NCI-H187 (cell line): ENCODE data around the gene PGM2L1.
"Not testable (repeated sequence)": the region's sequence is repeated elsewhere in the genome, so short reads cannot be mapped to it uniquely, and the experiment has no call there.

Experiments used
- DNase-seq, 2 experiments: peaks; one replicate each; lab custom pipeline; 2025; lab: John Stamatoyannopoulos, UW

PGM2L1 gene

DNA sequence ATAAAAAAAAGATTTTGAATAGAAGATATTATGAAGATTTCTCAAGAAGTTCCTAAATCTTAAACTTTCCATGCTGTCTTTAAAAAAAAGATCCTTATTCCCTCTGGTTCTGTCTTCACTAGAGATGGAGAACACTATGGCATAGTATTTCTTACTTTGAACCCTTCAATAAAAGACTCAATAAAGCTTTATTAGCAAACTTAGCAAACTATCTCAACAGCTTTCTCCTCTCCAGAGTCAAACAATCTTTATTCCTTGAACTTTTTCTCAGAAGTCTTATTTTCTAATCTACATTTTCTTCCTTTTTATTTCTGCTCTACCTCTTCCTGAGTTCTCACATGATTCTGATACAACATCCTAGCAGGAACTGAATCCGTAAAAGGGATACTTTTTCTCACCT is 65.0 kb downstream of the PGM2L1 start:
- no peak for DNase-seq

DNA sequence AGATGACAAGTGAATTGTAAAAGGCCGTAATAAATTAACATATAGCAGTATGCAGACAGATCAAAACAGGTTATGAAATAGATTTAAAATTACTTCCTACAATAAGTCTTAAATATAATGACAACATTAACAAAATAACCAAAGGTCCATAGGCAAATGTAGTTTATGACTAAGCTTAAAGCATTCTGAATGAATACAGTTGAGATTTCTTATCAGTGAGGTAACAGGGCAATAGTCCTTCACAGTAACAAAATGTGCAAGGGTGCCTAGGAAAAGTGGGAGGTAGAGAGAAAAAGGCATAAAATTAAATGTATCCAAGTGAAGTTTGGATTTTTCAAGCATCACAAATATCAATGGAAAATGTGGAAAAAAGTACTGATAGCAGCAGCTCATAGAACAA is 65.9 kb downstream of the PGM2L1 start:
- no peak for DNase-seq

DNA sequence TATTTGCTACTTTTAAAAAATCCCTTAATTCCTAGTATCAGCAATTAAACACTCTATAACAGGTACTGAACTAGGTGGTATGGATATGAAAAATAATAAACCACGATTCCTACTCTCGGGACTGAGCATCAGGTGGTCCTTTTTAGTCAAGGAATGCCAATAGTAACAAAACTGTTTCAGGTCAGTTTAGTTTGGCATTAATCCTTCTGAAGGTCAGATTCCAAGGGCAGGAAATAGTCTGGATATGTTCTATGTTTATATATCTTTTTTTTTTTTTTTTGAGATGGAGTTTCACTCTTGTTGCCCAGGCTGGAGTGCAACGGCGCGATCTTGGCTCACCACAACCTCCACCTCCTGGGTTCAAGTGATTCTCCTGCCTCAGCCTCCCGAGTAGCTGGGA is 67.2 kb downstream of the PGM2L1 start:
- DNase-seq: not testable (repeated sequence)

DNA sequence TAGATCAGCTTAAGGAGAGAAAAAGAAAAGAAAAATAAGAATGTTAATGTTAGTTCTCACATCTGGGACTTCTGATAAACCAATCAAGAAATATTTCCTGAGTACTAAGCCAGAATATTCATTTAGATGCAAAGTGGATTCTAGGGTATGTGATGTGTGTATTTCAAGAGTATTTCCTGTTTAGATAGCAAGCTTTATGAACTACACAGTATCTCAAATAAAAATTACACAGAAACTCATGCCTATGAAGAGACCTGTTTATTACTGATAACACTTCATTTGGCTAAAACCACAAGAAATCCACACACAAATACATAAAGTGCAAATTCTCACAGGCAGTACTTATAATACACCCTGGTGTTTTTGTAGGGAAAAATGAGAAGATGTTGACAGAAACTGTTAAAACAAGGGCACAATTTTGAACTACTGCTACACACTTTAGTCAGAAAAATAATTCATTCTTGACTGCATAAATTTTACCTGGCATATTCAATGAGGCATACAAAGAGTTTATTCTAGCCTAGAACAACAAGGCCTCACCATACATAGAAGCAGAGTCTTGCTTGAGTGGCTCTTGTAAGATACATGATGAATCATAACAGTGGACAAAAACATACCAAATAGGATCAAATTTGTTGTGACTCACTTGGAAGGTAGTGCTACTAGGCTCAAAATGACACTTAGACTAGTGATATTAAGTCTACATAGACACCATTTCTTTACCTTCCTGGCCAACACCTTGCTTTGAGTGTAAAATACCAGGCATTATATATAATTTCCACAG is 68.0 kb downstream of the PGM2L1 start:
- DNase-seq: no peak

DNA sequence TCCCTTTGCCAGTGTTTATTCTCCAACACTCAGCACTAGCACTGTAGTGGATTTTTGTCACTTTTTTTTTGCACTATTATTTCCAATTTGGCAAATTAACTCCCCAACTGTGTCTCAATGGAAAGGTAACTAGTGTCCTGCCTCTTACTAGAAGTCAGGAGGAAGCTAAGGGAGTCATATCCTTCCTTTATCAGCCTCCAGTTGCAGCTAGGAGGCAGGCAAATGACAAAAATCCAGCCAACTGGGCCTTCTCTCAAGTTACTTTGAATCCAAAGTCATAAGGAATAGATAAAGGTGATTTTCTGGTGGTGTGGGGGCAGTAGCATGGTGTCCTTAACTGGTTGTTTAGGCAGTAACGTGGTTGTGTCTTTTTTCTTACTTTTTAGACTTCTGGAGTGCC is 71.2 kb downstream of the PGM2L1 start:
- DNase-seq: no peak

DNA sequence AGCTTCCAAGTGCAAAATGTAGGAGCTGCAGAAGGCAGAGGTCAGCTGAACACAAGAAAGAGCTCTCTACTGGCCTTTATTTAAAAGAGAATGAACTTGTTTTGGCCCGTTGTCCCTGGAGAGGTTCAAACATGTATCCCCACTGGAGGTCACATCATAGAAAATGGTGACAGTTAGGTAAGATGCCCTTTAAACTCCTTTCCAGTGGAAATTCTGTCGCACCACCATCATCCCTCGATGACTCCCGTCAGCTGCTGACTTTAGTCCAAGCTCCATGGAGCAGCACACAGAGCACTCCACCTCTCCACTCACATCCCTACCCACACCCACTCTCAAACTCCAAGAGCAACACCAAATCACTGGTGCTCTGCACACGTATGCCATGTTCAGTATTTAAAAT is 71.6 kb downstream of the PGM2L1 start:
- DNase-seq: no peak

DNA sequence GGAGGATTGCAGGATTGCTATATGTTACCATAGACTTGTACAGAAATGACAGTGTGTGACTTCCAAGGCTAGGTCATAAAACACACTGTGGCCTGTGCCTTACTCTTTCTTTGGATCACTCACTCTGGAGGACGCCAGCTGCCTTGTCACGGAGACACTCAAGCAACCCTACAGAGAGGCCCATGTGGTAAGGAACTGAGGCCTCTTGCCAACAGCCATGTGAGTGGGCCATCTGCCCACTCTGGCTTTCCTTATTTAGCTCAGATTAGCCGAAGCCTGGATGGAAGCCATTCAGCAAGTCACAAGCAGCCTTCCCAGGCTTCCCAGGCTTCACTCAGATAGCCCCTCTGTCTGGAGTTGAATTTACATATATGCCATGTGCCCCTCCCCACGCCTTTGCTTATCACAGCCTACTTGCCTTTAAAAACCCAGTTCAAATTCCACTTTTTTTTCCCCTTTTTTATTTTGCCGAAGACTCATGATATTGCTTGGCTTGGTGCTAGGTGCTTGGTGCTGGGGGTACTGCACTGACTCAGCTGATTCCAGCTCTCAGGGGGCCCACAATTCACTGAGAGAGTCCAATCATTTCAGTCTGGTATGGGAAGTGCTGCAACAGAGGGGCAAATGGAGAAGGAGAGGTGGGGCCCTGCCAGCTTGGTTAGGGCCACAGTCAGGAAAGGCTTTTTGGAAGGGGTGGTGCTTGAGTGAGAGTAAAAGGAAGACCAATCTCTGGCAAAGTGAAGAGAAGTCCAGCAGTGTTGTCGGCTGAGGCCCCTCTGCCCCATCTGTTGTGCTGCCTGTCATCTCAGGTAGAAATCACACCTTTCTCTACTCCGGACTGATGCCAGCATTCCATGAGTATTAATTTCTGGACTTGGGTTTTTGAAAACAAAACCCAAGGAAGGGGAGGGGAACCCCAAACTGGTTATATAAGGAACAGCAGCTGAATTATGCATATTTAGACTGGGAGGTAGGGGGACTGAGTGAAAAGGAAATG is 72.3 kb downstream of the PGM2L1 start:
- peak; percentile 23 to 61 for DNase-seq

DNA sequence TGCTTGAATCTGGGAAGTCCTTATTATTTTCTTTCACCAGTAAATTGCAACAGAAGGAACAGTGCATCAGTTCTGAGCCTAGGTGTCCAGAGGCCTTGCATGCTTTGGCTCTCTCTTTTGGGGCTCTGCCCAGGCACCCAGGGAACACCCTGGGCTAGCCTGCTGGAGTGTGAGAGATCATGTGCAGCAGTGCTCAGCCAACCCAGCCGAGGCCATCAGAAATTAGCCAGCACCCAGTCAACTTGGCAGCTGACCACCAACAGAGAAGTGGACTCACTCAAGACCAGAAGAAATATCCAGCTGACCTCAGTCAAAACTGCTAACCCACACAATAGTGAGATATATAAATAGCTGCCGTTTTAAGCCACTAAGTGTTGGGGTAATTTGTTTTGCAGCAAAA is 75.6 kb downstream of the PGM2L1 start:
- no peak for DNase-seq

DNA sequence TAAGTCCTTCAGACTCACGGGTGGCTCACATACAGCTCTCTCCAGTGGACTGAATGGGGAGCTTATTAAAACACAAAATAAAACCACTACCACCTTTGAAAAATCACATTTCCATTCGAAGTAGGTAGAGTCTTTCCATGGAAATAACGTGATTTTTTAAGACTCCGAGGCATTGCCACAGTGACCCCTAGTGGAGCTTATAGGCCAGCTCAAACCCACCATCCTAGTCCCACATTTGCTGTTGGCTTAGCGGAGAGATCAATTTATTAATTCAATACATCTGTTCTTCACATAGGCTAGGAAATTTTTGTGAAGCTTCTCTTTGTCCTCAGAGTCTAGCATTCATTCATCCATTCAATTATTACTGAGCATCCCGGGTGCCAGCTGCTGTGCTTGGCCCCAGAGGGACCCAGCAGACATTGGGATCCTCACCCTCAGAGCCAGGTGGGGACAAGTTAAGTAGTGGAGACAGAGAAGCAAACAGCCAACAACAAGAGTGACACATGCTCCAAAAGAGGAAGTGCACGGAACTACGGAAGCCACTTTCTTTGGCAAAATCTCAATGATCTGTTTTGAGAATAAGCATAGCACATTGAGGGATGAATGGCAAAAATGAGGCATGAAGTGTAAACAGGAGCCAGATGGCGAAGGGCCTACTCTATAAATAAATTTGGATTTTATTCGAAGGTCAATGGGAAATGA is 76.6 kb downstream of the PGM2L1 start:
- peak in 1 of 2 experiments; percentile 5 for DNase-seq

DNA sequence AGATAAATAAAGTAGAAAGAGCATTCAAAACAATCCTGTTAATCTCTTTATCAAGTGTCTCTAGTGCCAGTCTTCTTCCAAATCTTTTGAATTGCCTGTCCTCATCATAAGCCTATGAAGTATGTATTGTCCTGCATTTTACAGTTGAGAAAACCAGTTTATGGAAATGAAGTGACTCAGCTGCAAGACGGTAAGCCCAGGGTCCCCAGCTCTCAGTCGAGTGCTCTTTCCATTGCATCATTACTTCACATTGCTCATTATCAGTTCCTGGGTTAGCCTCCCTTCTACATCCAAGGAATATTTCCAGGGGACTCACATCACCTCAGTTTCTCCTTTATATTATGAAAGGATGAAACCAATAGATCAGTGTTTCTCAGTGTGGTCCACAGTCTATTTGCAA is 77.7 kb downstream of the PGM2L1 start:
- DNase-seq: no peak

DNA sequence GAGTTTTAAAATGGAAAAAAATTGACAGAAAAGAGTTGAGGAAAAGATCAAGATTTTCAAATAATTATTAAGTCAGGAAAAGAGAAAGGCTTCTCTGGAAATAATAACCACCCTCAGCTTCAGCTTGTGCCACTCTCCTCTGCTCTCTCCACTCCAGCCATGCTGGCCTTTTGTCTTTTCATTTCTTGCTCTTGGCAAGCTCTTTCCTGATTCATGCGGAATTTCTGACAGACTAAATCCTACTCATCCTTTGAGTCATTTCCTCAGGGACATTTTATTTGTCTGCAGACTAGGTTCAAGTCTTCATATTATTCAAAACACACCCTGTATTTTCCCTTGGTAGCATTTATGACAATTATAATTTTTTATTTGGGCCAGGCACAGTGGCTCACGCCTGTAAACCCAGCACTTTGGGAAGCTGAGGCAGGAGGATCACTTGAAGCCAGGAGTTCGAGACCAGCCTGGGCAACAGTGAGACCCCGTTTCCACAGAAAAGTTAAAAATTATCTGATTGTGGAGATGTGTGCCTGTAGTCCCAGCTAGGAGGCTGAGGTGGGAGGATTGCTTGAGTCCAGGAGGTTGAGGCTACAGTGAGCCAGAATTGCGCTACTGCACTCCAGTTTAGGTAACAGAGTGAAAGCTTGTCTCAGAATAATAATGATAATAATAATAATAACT is 79.0 kb downstream of the PGM2L1 start:
- no peak for DNase-seq

DNA sequence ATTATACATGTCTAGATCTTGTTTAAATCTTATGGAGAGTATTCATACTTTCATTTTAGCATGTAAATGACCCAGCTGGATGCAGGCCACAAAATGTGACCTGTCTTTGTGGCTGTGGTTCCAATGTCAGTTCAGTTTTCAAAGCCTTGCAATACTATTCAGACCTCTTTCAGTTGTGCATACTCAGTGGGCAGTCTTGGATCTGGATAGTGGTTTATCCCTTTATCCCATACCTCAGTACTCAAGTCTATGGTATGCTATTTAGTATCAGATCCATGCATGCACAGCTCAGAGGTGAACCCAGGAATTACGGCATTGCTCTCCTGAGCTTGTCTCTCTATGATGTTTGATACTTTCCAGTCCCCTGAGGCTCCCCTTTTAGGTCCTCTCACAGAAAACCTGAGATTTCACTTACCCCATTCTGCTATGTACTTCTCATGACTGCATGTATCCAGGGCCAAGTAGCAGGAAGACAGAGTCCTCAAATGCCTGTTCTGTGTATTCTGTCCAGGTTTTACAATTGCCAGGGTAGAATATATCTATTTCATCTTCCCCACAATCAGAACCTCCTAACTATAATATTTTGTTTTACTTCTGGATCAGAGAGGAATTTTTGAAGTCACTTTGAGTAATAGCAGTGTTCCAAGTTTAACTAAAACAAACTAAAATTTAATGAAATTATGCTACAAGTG is 79.8 kb downstream of the PGM2L1 start:
- DNase-seq: no peak

DNA sequence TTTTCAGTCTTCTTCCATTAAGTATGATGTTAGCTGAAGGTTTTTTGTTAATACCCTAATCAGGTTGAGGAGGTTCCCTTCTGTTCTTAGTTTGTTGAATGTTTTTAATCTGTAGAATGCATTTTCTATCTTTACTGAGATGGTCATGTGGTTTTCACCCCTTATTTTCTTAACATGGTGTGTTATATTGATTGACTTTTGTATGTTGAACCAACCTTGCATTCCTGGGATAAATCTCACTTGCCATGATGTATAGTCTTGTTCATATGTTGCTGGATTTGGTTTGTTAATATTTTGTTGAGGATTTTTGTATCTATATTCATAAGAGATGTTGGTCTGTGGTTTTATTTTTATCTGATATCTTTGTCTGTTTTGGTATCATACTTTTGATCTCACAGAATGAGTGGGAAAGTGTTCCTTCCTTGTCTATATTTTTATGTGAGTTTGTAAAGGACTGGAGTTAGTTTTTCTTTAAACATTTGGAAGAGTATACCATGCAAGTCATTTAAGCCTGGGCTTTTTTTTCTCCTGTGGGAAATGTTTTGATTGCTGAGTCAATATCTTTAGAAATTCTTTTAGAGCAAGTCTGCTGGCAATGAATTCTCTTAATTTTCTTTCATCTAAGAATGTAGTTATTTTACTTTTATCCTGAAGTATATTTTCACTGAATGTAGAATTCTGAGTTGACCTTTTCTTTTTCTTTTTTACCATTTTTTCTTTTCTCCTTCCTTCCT is 81.3 kb downstream of the PGM2L1 start:
- DNase-seq: no peak

DNA sequence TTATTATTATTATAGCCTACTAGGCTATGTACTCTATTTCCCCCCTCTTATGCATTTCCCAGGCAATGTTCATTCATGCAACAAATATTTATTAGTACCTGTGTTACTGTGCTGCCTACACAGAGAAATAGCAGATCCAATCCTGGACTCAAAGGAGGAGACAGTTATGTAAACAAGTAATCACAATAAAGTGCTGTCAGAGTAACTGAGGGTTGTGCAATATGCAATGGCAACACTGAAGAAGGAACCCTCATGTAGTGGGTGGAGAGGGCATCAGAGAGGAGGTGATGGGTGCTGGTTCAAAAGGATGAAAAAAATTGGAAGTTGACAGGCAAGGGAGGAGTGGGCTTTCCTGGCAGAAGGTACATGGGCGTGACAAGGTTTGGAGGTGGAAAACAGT is 85.9 kb downstream of the PGM2L1 start:
- DNase-seq: no peak

DNA sequence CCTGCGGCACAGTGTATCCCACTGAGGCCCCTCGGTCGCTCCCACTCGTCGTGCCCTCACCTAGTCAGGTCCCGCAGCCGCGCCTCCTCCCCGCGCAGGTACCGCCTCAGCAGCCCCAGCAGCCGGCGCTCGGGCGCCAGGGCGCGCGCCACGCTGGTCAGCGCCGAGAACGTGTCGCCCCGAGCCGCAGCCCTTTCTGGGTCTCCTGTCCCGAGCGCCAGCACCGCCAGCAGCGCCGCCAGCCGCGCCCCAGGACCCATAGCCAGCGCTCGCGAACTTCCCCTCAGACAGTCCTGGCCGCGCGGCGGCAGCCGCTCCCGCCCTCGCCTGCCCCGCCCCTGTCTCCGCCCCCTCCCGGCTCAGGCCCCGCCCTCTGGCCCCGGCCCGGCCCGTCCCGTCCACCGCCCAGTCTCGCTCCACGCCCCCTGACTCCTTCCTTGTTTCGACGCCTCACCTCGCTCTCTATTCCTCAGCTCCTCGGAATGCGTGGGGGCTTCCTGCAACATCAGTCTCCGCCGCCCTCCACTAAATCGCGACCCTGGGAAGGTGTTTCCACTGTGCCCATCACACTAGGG is 86.8 kb downstream of the PGM2L1 start, which contains the start of gene P4HA3:
P4HA3 (minus strand) TSS at position 289 of the 575 bp plus-strand sequence; CDS start at position 260, 29 bp downstream.
- DNase-seq: no peak

DNA sequence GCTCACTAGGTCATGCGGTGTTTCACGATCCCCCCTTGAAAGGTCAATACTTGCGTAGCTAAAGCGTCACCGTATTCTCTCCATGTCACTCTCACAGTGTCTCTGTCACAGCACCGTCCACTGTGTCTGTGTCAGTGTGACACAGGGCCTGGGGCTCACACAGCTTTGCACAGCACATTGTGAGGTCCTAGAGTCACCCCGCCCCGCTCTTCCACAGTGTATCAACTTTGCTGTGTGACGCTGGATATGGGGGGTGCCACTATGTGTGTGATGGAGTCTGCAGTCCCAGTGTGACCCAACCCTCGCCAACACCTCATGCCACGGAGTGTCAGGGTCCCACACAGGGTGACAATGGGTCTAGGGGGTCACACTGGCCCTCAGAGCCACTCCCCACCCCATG is 87.4 kb downstream of the PGM2L1 start:
- no peak for DNase-seq

DNA sequence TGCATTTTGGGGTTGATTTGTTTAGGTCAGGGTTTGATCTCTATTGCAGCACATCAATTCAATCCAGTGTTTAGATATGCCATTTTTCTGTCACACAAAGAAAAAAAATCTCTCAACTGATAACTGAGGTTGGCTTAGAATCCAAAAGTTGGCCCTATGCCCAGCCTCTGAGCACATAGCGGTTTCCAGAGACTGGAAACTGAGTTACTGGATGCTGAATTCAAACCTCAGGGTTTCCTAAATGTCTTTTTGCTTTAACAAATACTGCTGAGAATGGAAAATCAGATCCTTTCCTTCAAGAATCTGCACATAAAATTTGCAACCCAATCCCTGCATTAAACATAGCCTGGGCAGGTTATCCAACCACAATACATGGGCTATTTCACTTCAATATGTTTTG is 90.8 kb downstream of the PGM2L1 start:
- DNase-seq: no peak

DNA sequence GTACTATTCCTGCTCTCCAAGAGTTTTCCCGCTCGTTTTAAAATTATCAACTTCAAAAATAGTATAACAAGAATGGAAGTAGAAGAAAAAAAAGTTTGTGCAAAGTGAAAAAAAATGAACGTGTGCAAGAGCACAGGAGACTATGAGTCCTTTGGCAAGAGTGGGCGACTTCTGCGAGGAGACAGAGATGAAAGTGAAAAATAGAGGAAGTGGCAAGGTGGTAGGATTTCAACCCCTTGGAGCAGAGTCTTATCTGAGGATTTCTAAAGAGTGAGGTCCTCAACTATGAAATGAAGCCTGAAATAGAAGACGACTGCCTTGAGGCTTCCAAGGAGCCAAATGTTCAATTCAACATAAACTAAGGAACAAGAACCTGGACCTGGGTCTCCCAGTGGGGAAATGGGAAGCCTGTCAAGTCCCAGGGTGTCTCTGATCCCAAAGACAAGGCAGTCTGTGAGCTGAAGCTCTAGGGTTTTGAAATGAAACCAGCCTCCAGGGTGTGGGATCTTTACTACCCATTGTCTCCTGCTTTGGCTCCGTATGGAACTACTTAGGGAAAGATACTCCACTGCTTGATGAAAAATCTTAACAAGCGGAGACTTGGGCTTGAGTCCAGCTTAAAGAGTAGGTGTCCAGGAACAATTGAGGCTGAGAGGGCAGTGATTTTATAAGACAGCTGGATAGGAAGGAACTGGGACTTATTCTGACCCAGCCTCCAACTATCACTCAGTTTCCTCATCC is 91.6 kb downstream of the PGM2L1 start:
- no peak for DNase-seq

DNA sequence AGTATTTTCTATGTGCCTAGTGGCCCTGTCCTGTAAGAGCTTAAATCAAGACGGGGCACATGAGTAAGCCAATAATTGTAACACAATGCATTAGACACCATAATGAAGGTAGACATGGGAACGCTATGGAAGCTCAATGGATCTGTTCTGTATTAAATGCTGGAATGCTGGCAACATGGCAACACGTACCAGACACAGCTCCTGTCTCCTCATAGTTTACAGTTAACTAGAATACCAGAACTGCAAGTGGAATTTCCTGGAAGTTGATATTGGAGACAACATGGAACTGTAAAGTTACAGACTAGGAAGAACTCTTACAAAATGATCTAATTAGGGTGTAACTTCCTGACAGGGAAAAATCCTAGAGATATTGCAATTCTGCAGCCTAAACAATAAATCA is 99.2 kb downstream of the PGM2L1 start:
- no peak for DNase-seq
